ENCODE measurements around the gene AR.

Gene AR, protein sequence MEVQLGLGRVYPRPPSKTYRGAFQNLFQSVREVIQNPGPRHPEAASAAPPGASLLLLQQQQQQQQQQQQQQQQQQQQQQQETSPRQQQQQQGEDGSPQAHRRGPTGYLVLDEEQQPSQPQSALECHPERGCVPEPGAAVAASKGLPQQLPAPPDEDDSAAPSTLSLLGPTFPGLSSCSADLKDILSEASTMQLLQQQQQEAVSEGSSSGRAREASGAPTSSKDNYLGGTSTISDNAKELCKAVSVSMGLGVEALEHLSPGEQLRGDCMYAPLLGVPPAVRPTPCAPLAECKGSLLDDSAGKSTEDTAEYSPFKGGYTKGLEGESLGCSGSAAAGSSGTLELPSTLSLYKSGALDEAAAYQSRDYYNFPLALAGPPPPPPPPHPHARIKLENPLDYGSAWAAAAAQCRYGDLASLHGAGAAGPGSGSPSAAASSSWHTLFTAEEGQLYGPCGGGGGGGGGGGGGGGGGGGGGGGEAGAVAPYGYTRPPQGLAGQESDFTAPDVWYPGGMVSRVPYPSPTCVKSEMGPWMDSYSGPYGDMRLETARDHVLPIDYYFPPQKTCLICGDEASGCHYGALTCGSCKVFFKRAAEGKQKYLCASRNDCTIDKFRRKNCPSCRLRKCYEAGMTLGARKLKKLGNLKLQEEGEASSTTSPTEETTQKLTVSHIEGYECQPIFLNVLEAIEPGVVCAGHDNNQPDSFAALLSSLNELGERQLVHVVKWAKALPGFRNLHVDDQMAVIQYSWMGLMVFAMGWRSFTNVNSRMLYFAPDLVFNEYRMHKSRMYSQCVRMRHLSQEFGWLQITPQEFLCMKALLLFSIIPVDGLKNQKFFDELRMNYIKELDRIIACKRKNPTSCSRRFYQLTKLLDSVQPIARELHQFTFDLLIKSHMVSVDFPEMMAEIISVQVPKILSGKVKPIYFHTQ

DNA sequence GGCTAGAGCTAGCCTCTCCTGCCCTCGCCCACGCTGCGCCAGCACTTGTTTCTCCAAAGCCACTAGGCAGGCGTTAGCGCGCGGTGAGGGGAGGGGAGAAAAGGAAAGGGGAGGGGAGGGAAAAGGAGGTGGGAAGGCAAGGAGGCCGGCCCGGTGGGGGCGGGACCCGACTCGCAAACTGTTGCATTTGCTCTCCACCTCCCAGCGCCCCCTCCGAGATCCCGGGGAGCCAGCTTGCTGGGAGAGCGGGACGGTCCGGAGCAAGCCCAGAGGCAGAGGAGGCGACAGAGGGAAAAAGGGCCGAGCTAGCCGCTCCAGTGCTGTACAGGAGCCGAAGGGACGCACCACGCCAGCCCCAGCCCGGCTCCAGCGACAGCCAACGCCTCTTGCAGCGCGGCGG is at the start of gene AR:
Gene AR (plus strand): TSS at position 204 of the 400 bp plus-strand sequence. CDS start 1,126 bp downstream, outside the sequence.
- peak; percentile 72 for DNase-seq

DNA sequence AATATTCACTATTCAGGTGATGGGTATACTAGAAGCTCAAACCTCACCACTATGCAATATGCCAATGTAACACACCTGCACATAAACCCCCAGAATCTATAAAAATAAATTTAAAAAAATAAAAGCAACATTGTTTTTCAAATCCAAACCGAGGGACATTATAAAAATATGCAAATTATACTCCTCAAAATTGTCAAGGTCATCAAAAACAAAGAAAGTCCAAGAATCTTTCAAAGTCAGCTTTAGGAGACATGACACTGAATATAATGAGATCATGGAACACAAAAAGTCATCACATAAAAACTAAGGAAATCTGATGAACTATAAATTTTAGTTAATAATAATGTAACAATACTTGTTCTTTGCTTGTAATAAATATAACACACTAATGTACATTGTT is 43.2 kb upstream of the AR start:
- no peak for DNase-seq

- DNase-seq, result no peak
Observed at GRCh38 chrX:67503004-67503403, 40.8 kb upstream of the AR start.

GRCh38 chrX:67503453-67503852 is 40.4 kb upstream of the AR start:
- no peak for DNase-seq

DNA sequence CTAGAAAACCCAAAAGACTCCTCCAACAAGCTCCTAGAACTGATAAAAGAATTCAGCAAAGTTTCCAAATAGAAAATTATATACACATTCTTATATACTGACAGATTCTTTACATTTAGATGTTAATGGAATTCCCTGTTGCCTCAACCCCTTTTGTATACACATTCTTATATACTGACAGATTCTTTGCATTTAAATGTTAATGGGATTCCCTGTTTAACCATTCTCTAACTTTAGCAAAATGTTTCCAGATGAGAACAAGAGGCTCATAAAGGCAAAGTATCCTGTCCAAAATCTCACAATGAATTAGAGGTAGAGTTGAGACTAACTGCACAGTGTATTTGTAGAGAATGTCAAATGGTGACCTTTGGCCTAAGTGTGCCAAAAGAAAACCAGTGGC is 23.1 kb upstream of the AR start:
- no peak for DNase-seq

DNA sequence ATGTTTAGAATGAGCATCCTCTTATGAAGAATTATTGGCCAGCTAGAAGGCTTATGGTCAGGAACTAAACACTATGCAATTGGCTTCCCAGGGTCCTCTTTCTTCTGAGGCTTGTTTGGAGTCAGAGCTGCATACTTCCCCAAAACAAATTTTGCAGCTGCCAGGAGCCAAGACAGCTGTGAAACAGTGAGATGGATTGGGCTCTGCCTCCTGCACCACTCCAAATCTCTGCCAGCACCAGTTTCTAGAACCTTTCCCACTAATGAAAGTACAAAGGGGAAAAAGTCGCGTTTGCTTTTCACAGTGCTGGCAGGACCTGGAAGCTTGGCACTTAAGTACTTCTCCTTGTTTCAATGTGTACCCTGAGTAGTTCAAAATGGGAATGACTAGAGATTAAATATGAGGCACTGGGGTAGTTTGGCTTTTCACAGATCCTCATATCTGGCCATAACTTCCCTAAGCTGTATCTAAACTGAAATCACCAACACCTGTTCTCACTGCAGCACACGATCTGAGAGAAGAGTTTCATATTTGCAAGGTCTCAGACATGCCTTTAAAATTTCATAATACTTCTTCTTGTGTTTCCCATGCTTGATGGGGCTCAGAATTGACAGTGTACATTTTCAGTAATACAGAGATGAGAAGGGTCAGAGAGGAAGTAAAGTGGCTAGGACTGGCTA is 20.7 kb upstream of the AR start:
- peak; percentile 12 for DNase-seq

DNA sequence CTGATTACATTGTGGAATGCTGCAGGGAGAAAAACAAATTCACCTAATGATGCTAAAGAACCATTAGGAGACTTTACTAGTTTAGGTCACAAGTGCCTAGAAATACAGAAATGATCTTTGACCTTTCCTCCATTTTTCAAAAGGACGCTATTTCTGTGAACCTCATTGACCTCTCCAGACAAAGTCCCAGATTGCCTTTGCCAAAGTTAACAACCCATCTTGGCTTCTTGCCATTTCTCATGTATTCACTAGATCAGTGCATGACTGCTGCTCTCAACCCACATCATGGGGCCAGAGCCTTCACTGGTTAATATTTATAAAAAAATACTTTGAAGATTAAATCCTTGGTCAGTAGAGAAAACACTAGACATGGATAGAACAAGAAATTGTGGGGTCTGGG is 19.9 kb upstream of the AR start:
- no peak for DNase-seq

- DNase-seq, result no peak
Observed at GRCh38 chrX:67524428-67524827, 19.4 kb upstream of the AR start.

DNA sequence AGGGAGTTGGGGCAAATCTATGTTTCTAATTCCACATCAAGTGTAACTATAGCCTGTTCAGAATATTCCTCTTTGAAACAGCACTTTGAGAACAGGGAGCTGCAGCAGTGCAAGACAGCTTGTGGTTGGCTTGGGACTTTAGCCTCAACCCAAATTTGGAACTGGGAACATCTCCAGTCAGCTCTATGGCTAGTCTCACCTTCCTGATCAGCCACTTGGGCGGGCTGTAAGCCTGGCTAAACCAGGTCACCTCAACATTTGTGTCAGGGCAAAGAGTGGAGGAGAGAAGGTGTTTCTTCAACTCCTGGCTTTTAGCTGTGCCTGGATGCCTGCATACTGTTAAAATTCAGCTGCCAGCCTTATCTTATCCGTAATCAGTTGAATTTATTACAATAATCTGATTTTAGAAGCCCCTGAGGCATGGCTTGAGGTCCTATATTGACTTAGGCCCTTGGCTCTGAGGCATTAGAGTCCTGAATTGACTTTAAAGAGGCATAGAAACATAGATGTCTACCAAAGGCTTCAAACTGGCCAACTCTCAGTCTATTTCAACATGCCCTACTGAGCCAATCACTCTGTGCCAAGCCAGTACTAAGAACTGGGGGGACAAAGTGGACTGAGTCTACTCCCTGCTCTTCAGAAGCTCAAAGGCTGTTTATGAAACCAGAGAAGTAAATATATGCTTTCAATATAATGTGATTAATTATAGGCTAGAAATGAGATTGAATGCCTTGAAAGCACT is 18.7 kb upstream of the AR start:
- no peak for DNase-seq

DNA sequence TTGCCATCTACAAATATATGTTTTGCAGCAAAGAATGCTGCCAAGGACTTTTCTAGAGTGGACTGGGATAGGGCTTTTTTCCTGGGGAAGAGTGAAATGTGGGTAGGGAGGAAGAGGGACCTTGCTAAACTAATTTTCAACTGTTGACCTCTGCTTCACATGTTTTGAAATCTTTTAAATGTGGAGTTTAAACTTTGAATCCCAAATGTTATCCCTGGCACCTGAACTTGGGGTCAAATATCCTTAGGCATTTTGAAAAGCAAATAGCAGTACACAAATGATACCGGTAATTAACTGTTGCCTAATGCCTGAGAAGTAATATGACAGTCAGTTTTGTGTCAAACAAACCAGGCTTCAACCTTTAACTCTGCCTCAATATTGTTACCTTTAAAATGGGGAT is 7.3 kb upstream of the AR start:
- no peak for DNase-seq

DNA sequence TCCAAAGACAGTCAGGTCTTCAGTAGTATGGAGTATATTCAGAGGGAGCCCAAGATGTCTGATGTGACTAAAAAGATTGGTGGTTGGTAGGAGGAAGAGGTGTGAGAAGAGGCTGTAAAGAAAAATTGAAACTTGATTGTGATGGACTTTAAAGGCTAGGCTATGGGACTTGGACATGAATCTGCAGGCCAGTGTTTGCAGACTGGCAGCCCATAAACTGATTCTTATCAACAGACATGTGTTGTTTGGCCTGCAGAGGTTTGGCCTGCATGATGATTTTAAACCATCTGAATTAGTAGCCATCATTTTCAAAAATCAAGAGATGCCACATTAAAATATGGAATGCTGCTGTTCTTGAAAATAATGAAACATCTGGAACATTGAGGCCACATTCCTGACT is 5.4 kb upstream of the AR start:
- DNase-seq, result no peak

- no peak for DNase-seq
Observed at GRCh38 chrX:67544281-67545035, 637 bp downstream of the AR start.

DNA sequence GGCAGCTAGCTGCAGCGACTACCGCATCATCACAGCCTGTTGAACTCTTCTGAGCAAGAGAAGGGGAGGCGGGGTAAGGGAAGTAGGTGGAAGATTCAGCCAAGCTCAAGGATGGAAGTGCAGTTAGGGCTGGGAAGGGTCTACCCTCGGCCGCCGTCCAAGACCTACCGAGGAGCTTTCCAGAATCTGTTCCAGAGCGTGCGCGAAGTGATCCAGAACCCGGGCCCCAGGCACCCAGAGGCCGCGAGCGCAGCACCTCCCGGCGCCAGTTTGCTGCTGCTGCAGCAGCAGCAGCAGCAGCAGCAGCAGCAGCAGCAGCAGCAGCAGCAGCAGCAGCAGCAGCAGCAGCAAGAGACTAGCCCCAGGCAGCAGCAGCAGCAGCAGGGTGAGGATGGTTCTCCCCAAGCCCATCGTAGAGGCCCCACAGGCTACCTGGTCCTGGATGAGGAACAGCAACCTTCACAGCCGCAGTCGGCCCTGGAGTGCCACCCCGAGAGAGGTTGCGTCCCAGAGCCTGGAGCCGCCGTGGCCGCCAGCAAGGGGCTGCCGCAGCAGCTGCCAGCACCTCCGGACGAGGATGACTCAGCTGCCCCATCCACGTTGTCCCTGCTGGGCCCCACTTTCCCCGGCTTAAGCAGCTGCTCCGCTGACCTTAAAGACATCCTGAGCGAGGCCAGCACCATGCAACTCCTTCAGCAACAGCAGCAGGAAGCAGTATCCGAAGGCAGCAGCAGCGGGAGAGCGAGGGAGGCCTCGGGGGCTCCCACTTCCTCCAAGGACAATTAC is 1.4 kb downstream of the AR start:
- DNase-seq, result peak; percentile 29

DNA sequence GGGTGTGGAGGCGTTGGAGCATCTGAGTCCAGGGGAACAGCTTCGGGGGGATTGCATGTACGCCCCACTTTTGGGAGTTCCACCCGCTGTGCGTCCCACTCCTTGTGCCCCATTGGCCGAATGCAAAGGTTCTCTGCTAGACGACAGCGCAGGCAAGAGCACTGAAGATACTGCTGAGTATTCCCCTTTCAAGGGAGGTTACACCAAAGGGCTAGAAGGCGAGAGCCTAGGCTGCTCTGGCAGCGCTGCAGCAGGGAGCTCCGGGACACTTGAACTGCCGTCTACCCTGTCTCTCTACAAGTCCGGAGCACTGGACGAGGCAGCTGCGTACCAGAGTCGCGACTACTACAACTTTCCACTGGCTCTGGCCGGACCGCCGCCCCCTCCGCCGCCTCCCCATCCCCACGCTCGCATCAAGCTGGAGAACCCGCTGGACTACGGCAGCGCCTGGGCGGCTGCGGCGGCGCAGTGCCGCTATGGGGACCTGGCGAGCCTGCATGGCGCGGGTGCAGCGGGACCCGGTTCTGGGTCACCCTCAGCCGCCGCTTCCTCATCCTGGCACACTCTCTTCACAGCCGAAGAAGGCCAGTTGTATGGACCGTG is 2.2 kb downstream of the AR start:
- peak; percentile 53 for DNase-seq

DNA sequence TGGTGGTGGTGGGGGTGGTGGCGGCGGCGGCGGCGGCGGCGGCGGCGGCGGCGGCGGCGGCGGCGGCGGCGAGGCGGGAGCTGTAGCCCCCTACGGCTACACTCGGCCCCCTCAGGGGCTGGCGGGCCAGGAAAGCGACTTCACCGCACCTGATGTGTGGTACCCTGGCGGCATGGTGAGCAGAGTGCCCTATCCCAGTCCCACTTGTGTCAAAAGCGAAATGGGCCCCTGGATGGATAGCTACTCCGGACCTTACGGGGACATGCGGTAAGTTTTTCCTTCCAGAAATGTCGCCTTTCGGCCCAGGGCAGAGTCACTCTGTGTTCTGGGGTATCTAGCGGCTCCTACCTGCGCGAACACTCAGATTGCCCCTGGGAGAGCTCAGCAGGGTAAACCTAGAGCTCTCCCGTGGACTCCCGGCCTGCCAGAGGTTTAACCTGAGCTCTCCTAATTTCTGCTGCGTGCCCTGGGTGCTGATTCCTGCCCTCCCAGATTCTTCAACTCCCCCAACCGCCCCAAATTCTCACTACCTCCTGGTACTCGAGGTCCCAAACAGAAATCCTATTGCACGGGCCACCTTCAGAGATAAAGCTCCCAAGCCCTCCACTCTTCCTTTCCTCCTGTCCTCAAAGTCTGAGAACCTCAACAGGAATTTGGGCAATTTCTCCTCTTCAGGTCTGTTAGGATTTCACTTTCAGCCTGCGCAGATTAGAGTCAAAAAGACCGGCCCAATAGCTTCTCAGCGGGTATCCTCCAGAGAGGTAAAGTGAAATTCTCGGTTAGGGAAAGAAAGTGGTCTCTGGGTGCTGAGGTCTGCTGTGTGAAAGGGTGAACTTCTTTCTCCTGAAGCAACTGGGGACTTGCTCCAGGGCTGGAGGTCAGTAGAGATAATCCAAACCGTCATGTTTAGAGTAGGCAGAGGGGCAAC is 2.9 kb downstream of the AR start:
- DNase-seq, result no peak

DNA sequence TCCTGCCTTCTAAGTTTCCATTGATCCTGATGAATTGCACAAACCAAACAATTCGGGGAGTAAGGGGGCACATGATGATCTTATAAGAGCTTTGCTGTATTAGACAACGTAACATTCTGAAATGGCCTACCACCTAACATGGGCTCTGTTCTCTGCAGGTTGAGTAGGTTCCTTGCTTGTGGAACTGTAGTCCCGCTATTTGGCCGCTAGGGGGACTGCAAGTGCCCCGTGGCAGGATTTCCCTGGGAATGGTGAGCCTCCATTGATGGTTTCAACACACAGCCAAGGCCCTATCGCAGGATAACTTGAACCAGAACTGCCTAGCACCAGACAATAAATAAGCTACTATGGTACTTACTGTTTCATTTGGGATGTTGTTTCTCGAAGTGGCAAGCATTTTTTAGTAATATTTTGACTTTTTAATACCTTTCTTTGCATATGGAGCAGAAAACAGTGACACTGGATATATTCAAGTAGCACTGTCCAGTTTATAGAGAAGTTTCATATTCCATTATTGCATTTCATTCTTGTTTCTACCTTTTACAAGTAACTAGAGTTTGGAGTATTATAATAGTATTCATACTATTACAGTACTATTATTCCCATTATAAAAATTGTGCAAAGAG is 11.9 kb downstream of the AR start:
- DNase-seq, result no peak

- no peak for DNase-seq
Observed at GRCh38 chrX:67558267-67558666, 14.4 kb downstream of the AR start.

DNA sequence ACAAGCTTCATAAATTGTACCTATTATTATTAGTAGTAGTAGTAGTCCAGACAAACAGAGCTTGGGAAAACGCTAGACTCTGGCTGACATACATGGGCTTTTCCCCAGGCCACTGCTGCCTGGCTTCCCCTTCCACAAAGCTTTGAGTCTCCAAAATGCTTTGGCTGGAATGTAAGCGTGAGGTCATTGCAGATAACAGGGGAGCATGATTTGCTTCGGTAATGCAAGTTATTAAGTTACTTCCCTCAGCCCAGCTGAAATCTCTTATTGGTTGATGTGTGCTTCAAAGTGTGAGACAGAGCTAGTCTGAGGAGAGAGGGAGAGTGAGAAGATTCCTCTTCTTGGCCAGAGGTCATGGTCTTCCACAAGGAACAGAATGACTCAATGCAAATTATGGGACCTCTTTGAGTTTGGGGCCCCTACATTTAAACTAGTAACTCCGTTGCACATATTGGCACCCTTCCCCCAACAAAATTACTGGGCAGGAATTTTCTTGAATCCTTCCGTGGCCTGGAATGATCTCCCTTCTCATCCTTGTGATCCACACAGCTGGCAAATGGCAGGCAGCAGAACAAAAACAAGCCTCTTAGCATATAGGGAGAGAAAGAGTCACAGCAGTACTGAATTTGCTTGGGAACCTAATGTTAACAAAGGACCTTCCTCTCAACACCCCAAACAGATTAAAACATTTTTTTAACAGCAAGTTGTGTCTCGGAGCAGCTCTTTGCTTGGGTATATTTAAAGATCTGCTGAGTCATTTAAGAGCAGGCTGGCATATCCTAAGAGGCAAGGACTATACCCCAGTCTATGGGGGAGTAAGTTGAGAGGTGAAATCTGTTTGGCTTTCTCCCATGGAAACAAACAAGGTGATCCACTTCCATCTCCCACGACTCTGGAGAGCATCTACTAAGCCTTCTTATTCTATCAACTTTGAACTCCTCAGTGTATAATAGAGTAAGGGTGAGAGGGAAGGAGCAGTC is 19.9 kb downstream of the AR start:
- no peak for DNase-seq

All from left hindlimb (tissue), 1 donor.